GM12874 (cell line): Measurements from ENCODE around the gene ACSM3.

ENCODE experiments used
- TF ChIP-seq, protein P1 (sequence below): IDR thresholded peaks from 2 replicates; pipeline ENCODE4 v1.5.1; 2011; ENCODE audit warnings: low read depth, mild to moderate bottlenecking, control low read depth, low read length, moderate library complexity; ENCODE audit not compliant: insufficient read depth

The ACSM3 gene, protein sequence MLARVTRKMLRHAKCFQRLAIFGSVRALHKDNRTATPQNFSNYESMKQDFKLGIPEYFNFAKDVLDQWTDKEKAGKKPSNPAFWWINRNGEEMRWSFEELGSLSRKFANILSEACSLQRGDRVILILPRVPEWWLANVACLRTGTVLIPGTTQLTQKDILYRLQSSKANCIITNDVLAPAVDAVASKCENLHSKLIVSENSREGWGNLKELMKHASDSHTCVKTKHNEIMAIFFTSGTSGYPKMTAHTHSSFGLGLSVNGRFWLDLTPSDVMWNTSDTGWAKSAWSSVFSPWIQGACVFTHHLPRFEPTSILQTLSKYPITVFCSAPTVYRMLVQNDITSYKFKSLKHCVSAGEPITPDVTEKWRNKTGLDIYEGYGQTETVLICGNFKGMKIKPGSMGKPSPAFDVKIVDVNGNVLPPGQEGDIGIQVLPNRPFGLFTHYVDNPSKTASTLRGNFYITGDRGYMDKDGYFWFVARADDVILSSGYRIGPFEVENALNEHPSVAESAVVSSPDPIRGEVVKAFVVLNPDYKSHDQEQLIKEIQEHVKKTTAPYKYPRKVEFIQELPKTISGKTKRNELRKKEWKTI

DNA sequence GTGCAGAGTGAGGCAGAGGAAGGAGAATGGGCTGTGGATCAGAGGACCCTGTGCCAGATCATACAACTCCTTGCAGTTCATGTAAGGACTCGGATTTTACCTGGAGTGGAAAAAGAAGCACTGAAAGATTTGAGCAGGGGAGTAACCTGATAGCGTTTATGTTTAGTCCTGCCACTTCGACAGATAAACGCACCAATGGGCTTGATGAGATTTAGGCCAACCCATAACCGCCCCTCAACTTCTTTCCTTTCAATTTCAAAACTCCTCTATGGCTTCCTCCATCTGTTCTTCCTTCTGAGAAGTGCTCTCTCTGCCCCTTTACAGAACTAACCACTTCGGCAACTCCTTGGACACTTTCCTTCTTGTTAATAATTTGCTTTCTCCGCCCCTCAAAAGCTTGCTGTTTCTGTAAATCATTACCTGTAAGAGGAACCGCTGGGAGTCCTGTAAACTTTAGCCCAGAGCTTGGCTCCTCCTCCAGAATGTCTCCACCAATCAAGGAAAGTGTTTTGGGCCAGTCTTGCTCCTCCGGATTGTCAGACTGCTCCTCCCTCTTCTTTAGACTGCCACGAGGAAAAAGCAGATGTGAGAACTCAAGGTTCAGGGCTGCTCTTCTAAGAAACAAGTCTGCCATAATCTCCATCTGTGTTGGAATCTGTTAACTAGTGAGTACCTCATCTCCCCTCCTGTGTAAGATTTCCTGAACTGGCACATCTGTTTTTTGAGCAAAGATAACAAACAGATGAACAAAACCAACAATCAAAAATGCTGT, at the start of gene ACSM3:
ACSM3 (plus strand) TSS at position 554 of the 772 bp plus-strand sequence. CDS start 6,021 bp downstream, outside the sequence.
- TF ChIP-seq, protein P1, sequence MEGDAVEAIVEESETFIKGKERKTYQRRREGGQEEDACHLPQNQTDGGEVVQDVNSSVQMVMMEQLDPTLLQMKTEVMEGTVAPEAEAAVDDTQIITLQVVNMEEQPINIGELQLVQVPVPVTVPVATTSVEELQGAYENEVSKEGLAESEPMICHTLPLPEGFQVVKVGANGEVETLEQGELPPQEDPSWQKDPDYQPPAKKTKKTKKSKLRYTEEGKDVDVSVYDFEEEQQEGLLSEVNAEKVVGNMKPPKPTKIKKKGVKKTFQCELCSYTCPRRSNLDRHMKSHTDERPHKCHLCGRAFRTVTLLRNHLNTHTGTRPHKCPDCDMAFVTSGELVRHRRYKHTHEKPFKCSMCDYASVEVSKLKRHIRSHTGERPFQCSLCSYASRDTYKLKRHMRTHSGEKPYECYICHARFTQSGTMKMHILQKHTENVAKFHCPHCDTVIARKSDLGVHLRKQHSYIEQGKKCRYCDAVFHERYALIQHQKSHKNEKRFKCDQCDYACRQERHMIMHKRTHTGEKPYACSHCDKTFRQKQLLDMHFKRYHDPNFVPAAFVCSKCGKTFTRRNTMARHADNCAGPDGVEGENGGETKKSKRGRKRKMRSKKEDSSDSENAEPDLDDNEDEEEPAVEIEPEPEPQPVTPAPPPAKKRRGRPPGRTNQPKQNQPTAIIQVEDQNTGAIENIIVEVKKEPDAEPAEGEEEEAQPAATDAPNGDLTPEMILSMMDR = no peak

DNA sequence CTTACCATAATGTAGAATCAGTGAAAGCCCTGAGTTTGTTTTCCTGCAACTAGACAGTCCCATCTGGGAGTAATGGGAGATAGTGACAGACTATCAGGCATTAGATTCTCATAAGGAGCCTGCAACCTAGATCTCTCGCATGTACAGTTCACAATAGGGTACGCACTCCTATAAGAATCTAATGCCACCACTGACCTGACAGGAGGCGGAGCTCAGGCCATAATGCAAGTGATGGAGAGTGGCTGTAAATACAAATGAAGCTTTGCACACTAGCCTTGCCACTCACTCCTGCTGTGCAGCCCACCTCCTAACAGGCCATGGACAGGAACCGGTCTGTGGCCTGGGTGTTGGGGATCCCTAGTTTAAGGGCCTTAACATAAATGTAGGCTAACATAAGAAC, 43.6 kb upstream of the ACSM3 start:
- TF ChIP-seq, protein P1 = no peak

DNA sequence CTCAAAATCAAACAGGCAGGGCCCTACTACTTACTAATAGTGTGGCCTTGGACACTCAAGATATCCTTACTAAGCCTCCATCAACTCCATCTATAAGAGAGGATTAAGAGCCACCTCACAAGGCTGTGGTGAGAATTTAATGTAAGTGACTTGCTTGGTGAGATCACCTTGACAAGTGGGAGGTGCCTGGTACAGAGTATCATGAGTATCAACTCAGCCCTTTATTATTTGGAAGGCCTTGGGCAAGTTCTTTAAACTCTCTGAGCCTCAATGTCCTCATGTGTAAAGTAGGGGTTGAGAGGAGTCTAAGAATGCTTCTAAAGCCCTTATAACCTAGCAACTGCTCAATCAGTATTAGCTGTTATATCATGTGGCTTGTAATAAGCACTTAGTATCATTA, 37.2 kb upstream of the ACSM3 start:
- TF ChIP-seq, protein P1 = no peak

DNA sequence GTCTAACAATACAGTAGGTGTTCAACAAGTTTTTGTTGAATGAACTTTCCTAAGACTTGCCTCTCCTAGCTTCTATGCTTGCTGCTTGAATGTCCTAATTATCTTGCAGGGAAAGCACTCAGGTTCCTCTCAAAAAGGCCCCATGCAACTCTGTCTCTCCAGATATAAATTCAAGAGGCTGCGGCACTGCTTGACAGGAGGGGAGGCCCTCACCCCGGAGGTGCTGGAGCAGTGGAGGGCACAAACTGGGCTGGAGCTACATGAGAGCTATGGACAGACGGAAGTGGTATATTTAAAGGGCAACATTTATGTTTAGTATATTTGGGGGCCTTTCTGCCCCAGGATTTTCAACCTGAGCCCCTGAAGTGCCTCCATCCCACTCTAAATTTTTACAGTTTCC, 36.6 kb upstream of the ACSM3 start:
- TF ChIP-seq, protein P1 = no peak

DNA sequence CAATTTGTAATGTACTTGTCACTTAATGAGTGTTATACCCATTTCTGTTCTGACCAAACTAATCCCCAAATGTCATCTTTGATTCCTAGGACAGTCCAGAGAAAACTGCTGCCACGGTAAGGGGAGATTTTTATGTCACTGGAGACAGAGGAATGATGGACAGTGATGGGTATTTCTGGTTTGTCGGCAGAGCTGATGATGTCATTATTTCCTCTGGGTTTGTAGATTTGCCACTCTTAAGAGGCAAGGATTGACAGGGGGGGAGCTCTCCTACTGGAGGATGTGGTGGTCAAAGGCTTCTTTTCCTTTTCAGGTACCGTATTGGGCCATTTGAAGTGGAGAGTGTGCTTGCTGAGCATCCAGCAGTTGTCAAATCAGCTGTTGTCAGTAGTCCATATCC, 34.7 kb upstream of the ACSM3 start:
- TF ChIP-seq, protein P1 = no peak

DNA sequence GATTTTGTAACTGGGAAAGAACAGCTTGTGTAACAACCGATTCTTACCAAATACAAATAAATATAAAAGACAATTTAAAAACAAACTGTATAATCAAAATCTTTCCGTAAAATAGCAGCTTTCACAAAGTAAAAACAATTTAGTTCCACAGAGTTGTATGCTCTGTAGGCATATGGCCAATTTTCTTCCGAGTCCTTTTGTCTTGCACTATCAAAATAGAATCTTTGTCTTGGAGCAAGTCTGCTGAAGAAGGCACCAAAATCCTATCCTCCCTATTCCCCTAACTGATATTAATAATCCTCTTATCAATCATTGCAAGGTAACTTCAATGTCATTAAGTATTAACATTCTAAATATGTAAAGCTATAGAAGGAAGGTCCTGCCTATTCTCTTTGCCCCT, 29.8 kb upstream of the ACSM3 start:
- TF ChIP-seq, protein P1 = no peak

DNA sequence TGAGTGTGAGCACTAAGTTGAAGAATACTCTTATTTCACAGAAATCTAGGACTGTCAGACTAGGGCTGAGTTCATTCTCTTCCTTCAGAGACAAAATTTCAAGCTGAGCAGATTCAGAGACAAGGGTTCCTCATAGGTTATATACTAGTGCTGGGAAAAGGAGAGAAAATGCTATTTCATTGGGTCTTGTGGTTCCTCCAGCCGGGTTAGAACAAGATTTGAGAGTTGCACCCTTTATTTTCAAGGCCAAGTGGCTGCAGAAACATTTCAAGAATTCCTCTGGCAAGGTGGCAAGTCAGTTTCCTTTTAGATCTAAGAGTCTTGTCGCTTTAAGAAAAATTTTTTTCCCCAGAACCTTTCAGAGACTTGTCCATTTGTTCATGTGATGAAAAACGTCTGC, 29.0 kb upstream of the ACSM3 start:
- TF ChIP-seq, protein P1 = no peak
